ENCODE data around the gene CHRNA4. TPM values are rescaled to one million over a fixed set of nuclear protein-coding genes. Genes with fewer than 3 reads are reported as not detected.

CHRNA4 gene
- total RNA-seq, 3 donors from 2014 or later, result not detected

DNA sequence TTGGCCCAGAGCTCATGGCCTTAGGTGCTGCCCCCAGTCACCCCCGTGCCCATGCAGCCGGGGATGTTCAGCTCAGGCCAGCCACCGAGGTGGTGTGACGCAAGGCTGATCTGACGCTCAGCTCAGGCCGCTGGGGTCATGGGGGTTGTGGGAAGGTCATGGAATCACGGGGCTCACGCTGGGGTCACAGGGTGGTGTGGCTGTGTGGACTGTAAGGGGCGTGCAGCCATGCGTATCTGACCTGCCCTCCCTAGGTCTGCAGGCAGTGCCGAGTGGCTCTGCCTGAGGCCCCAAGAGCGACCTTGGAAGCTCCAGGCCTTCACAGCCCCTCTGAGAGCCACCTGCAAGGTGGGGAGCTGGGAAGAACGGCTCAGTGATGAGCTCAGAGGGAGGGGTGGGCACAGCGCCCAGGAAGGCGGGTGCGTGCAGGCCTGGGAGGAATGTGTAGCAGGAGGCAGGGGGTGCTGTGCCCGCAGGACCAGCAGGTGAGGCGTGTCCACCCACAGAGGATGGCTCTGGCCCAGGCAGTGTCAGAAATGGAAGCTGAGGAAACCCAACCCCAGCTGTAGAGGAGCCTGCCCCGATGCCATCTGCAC lies 27.8 kb downstream of the CHRNA4 start:
- peaks cover 0 to 4% of the 10 kb centered on the region in 2 donors for H3K9me3 ChIP-seq
- H3K27ac ChIP-seq, result no peak overlapping the region
- no peaks in the 10 kb centered on the region for H3K4me1 ChIP-seq
- intact Hi-C loops (cut with DNase I; ENCODE audit: low total_unique reads), result no loop called here
- H3K27me3 ChIP-seq, result peaks cover 2 to 61% of the 10 kb centered on the region in 2 donors
- no peak for DNase-seq (ENCODE audit: low spot score in 2 of 2)
- H3K4me3 ChIP-seq, result no peak overlapping the region
- TF ChIP-seq, protein P1, sequence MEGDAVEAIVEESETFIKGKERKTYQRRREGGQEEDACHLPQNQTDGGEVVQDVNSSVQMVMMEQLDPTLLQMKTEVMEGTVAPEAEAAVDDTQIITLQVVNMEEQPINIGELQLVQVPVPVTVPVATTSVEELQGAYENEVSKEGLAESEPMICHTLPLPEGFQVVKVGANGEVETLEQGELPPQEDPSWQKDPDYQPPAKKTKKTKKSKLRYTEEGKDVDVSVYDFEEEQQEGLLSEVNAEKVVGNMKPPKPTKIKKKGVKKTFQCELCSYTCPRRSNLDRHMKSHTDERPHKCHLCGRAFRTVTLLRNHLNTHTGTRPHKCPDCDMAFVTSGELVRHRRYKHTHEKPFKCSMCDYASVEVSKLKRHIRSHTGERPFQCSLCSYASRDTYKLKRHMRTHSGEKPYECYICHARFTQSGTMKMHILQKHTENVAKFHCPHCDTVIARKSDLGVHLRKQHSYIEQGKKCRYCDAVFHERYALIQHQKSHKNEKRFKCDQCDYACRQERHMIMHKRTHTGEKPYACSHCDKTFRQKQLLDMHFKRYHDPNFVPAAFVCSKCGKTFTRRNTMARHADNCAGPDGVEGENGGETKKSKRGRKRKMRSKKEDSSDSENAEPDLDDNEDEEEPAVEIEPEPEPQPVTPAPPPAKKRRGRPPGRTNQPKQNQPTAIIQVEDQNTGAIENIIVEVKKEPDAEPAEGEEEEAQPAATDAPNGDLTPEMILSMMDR (IDR thresholded peaks at IDR 0.05), result no peak
- TF ChIP-seq POLR2A (IDR thresholded peaks at IDR 0.05) (no peak), POLR2AphosphoS5 (IDR thresholded peaks at IDR 0.05) (no peak)
- no peaks in the 10 kb centered on the region for H3K36me3 ChIP-seq

- peaks cover 2 to 64% of the 10 kb centered on the region in 2 donors for H3K27me3 ChIP-seq
Observed at GRCh38 chr20:63332488-63333240, 28.5 kb downstream of the CHRNA4 start.

GRCh38 chr20:63331741-63332400 lies 29.3 kb downstream of the CHRNA4 start:
- TF ChIP-seq POLR2A (IDR thresholded peaks at IDR 0.05) (no peak), POLR2AphosphoS5 (IDR thresholded peaks at IDR 0.05) (no peak)
- TF ChIP-seq, protein P1 (IDR thresholded peaks at IDR 0.05), result no peak
- peaks cover 0 to 4% of the 10 kb centered on the region in 2 donors for H3K9me3 ChIP-seq
- DNase-seq (ENCODE audit: low spot score in 2 of 2), result no peak
- no peaks in the 10 kb centered on the region for H3K4me1 ChIP-seq
- intact Hi-C loops (cut with DNase I; ENCODE audit: low total_unique reads), result no loop called here
- no peak overlapping the region for H3K4me3 ChIP-seq
- H3K27me3 ChIP-seq, result peaks cover 2 to 65% of the 10 kb centered on the region in 2 donors
- H3K27ac ChIP-seq, result no peak overlapping the region
- no peaks in the 10 kb centered on the region for H3K36me3 ChIP-seq

More at GRCh38 chr20:63332488-63333240, 28.5 kb downstream of the CHRNA4 start:
- no peaks in the 10 kb centered on the region for H3K36me3 ChIP-seq
- no peak overlapping the region for H3K27ac ChIP-seq
- DNase-seq (ENCODE audit: low spot score in 2 of 2), result no peak
- TF ChIP-seq POLR2A (IDR thresholded peaks at IDR 0.05) (no peak), POLR2AphosphoS5 (IDR thresholded peaks at IDR 0.05) (no peak)
- TF ChIP-seq, protein P1 (IDR thresholded peaks at IDR 0.05), result no peak
- peaks cover 0 to 4% of the 10 kb centered on the region in 2 donors for H3K9me3 ChIP-seq
- H3K4me1 ChIP-seq, result no peaks in the 10 kb centered on the region
- no peak overlapping the region for H3K4me3 ChIP-seq
- intact Hi-C loops (cut with DNase I; ENCODE audit: low total_unique reads), result no loop called here

GRCh38 chr20:63330940-63331339 lies 30.2 kb downstream of the CHRNA4 start:
- intact Hi-C loops (cut with DNase I; ENCODE audit: low total_unique reads), result no loop called here
- Histone ChIP-seq H3K27me3 (peaks cover 2 to 65% of the 10 kb centered on the region in 2 donors), H3K9me3 (peaks cover 0 to 4% of the 10 kb centered on the region in 2 donors), H3K4me1 (no peaks in the 10 kb centered on the region), H3K36me3 (no peaks in the 10 kb centered on the region), H3K4me3 (no peak overlapping the region), H3K27ac (no peak overlapping the region)
- DNase-seq (ENCODE audit: low spot score in 2 of 2), result no peak
- no peak for TF ChIP-seq POLR2A (IDR thresholded peaks at IDR 0.05)
- TF ChIP-seq, protein P1 (IDR thresholded peaks at IDR 0.05), result no peak
- no peak for TF ChIP-seq POLR2AphosphoS5 (IDR thresholded peaks at IDR 0.05)
